Esophagus squamous epithelium (tissue), 5 donors: ENCODE results near the gene TRAP1. TPM values are rescaled to one million over a fixed set of nuclear protein-coding genes. Genes with fewer than 3 reads are reported as not detected.

Experiments used
- DNase-seq: peaks from one replicate; lab custom pipeline; 2025; lab: John Stamatoyannopoulos, UW
- H3K27ac ChIP-seq, 4 donors: fragments of 200-600 bp; sonication (generic); one replicate each; pipeline ENCODE4 v1.5.1; 2016 to 2019; ENCODE audit warnings: mild to moderate bottlenecking in 1 of 4
- H3K27me3 ChIP-seq, 4 donors: fragments of 200-600 bp; sonication (generic); 1 replicate in 3 of 4; 2 replicates in 1 of 4; pipeline versions ENCODE4 v1.5.1 to v1.6.0; 2017 to 2021; ENCODE audit warnings: antibody characterized with exemption in 1 of 4
- H3K36me3 ChIP-seq, 3 donors: fragments of 200-600 bp; sonication (generic); one replicate each; pipeline ENCODE4 v1.5.1; 2016 to 2019
- H3K4me1 ChIP-seq, 3 donors: fragments of 200-600 bp; sonication (generic); one replicate each; pipeline ENCODE4 v1.5.1; 2017 to 2019
- H3K4me3 ChIP-seq, 4 donors: fragments of 200-600 bp; sonication (generic); 1 replicate in 3 of 4; 2 replicates in 1 of 4; pipeline ENCODE4 v1.5.1; 2016 to 2019; ENCODE audit warnings: mild to moderate bottlenecking in 2 of 4, moderate library complexity in 1 of 4
- H3K9me3 ChIP-seq, 3 donors: fragments of 200-600 bp; sonication (generic); one replicate each; pipeline ENCODE4 v1.5.1; 2016 to 2019
- CTCF ChIP-seq, 6 experiments: fragments of 450-650 bp in 4 of 6; fragments of 200-600 bp in 2 of 6; sonication (generic) in 2 of 6; IDR thresholded peaks; one replicate each; pipeline ENCODE4 v1.5.1; 2016 to 2019; ENCODE audit warnings: antibody characterized with exemption in 6 of 6, mild to moderate bottlenecking in 4 of 6, moderate library complexity in 4 of 6
- POLR2A ChIP-seq, 4 donors: fragments of 450-650 bp; IDR thresholded peaks; one replicate each; pipeline ENCODE4 v1.6.1; 2017; ENCODE audit warnings: antibody characterized with exemption in 4 of 4, mild to moderate bottlenecking in 4 of 4, moderate library complexity in 3 of 4
- WGBS, 2 donors: methylation state at CpG; one replicate each; pipeline ENCODE4 v1.1.5; 2018; 5-methylcytosine and 5-hydroxymethylcytosine counted together
- intact Hi-C: fragments of 100-400 bp; cut with DNase I; formaldehyde crosslinking; loops from one replicate; pipeline ENCODE4 v1.15.0; 2022
- total RNA-seq, 4 donors: library from RNA; depleted of rRNA; stranded (reverse); fragments of >200 nt; gene quantifications; one replicate each; pipeline ENCODE4 v1.1.0, GENCODE V29; 2016
- donor health status: DM: yes; HTN: yes; CAD: no.

TRAP1 gene
- total RNA-seq, 4 donors from 2014 or later: 76.5 to 121 (median 97.6) TPM

DNA sequence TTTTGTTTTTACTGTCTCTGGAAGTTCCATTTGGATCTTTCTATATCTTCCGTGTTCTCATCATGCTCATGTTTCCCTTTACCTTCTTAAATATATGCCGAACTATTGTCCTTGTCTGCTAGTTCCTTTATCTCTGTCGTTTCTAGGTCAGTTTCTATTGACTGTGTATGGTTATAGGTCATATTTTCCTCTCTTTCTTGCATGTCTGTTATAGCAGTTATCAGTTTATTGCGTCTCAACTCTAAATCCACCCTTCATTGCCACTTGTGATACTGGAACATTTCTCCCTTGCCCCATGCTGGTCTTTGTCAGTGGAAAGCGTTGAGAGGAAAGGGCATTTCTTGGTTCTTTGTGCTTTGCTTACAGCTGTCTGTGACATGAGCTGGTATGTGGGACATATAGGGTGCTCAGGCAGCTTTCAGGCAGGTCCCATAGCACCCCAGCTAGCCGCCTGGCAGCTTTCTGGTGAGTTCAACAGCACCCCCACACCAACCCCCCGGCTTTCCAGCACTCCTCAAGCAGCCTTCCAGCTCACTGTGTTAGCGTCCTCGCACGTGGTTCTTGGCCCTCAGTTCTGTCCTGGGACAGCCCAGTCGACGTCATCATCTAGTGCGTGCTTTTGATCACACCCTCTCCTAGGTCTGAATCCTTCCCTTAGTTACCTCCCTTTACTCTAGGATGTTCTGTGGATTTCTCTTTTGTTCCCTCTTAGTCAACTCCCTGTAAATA lies 78.2 kb downstream of the TRAP1 start:
- DNase-seq: no peak
- H3K27ac ChIP-seq: no peak overlapping the region
- TF ChIP-seq CTCF (IDR thresholded peaks at IDR 0.05) (no peak), POLR2A (IDR thresholded peaks at IDR 0.05) (no peak)
- H3K9me3 ChIP-seq: no peaks in the 10 kb centered on the region
- WGBS, 2 donors: 92 to 97% methylated on average over 12 to 13 of the region's 13 CpGs
- peaks cover 0 to 22% (median 2%) of the 10 kb centered on the region in 3 donors for H3K36me3 ChIP-seq
- peaks cover 0 to 37% (median 7%) of the 10 kb centered on the region in 3 donors for H3K4me1 ChIP-seq
- H3K27me3 ChIP-seq: no peaks in the 10 kb centered on the region
- intact Hi-C loops: no loop called here
- no peak overlapping the region for H3K4me3 ChIP-seq

- intact Hi-C loops: no loop called here
- 64 to 82% methylated on average over 3 of the region's 3 CpGs for WGBS, 2 donors
These were observed 79.9 kb downstream of the TRAP1 start for GRCh38 chr16:3637371-3637923.

DNA sequence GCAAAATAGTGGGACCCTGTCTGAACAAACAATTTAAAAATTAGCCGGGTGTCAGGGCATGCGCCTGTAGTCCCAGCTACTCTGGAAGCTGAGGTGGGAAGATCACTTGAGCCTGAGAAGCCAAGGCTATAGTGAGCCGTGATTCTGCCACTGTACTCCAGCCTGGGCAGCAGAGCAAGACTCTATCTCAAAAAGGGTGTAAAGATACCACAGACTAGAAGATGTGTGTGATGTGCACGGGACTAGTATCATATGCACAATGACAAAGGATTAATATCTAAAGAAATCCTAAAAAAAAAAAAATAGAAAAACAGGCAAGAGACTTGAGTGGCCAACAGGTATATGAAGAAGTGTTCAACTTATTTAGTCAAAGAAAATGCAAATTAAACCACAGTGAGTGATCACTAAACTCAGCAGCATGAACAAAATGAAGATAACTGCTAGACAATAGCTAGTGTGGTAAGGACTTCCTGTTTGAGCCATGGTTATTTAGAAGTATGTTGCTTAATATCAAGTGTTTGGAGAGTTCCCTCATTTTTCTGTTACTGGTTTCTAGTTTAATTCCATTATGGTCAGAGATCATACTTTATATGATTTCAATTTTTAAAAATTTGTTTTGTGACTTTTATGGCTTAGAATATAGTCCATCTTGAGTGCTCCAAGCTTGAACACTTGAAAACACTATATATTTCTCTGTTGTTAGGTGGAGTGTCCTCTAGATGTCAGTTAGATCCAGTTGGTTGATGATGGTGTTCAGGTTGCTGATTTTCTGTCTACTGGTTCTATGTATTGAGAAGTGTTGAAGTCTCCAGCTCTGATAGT lies 91.2 kb downstream of the TRAP1 start:
- 70 to 76% methylated on average over 4 of the region's 4 CpGs for WGBS, 2 donors
- no peak overlapping the region for H3K27ac ChIP-seq
- TF ChIP-seq POLR2A (IDR thresholded peaks at IDR 0.05) (no peak), CTCF (IDR thresholded peaks at IDR 0.05) (no peak)
- no peak overlapping the region for H3K4me3 ChIP-seq
- no peaks in the 10 kb centered on the region for H3K36me3 ChIP-seq
- no peaks in the 10 kb centered on the region for H3K27me3 ChIP-seq
- no peak for DNase-seq
- no peaks in the 10 kb centered on the region for H3K9me3 ChIP-seq
- intact Hi-C loops: no loop called here
- peaks cover 0 to 4% (median 0%) of the 10 kb centered on the region in 3 donors for H3K4me1 ChIP-seq

More at GRCh38 chr16:3637371-3637923, 79.9 kb downstream of the TRAP1 start:
- Histone ChIP-seq H3K4me1 (peaks cover 0 to 23% (median 0%) of the 10 kb centered on the region in 3 donors), H3K27me3 (no peaks in the 10 kb centered on the region), H3K4me3 (no peak overlapping the region), H3K9me3 (no peaks in the 10 kb centered on the region), H3K27ac (no peak overlapping the region), H3K36me3 (peaks cover 0 to 17% (median 2%) of the 10 kb centered on the region in 3 donors)
- no peak for DNase-seq
- TF ChIP-seq CTCF (IDR thresholded peaks at IDR 0.05): no peak
- TF ChIP-seq POLR2A (IDR thresholded peaks at IDR 0.05): no peak

DNA sequence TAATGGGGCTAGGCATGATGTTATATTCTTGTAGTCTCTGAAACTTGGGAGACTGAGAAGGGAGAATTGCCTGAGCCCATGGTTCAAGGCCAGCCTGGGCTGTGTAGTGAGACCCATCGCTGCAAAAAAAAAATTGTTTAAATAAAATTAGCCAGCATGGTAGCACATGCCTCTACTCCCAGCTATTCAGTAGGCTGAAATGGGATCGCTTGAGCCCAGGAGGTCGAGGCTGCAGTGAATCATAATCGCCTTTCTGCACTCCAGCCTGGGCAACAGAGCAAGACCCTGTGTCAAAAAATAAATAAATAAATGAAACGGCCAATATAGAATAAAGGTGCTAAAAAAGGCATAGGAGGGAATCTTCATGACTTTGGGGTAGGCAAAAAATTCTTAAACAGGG lies 92.0 kb downstream of the TRAP1 start:
- TF ChIP-seq CTCF (IDR thresholded peaks at IDR 0.05) (no peak), POLR2A (IDR thresholded peaks at IDR 0.05) (no peak)
- intact Hi-C loops: no loop called here
- H3K4me3 ChIP-seq: no peak overlapping the region
- 91% methylated on average over 4 to 5 of the region's 5 CpGs for WGBS, 2 donors
- no peaks in the 10 kb centered on the region for H3K27me3 ChIP-seq
- H3K27ac ChIP-seq: no peak overlapping the region
- no peaks in the 10 kb centered on the region for H3K36me3 ChIP-seq
- peaks cover 0 to 4% (median 0%) of the 10 kb centered on the region in 3 donors for H3K4me1 ChIP-seq
- DNase-seq: no peak
- no peaks in the 10 kb centered on the region for H3K9me3 ChIP-seq
